Sigmoid colon (tissue), 4 donors: ENCODE results near the gene PRKCA.

Experiments used
- POLR2A ChIP-seq, 2 donors: fragments of 450-650 bp; IDR thresholded peaks; one replicate each; pipeline ENCODE4 v1.6.1; 2016; ENCODE audit warnings: antibody characterized with exemption in 2 of 2, mild to moderate bottlenecking in 2 of 2, moderate library complexity in 2 of 2
- POLR2AphosphoS5 ChIP-seq, 4 donors: sonication (generic); formaldehyde crosslinking; IDR thresholded peaks; one replicate each; pipeline ENCODE4 v1.6.1; 2017; ENCODE audit warnings: antibody characterized with exemption in 4 of 4
- TF ChIP-seq, protein P1 (sequence below), 4 experiments: fragments of 450-650 bp in 3 of 4; fragments of 200-600 bp in 1 of 4; IDR thresholded peaks; one replicate each; pipeline ENCODE4 v1.5.1; 2016 to 2019; ENCODE audit warnings: antibody characterized with exemption in 4 of 4, mild to moderate bottlenecking in 3 of 4, moderate library complexity in 2 of 4

- TF ChIP-seq POLR2AphosphoS5 (IDR thresholded peaks at IDR 0.05) (no peak), POLR2A (IDR thresholded peaks at IDR 0.05) (no peak)
- TF ChIP-seq, protein P1, sequence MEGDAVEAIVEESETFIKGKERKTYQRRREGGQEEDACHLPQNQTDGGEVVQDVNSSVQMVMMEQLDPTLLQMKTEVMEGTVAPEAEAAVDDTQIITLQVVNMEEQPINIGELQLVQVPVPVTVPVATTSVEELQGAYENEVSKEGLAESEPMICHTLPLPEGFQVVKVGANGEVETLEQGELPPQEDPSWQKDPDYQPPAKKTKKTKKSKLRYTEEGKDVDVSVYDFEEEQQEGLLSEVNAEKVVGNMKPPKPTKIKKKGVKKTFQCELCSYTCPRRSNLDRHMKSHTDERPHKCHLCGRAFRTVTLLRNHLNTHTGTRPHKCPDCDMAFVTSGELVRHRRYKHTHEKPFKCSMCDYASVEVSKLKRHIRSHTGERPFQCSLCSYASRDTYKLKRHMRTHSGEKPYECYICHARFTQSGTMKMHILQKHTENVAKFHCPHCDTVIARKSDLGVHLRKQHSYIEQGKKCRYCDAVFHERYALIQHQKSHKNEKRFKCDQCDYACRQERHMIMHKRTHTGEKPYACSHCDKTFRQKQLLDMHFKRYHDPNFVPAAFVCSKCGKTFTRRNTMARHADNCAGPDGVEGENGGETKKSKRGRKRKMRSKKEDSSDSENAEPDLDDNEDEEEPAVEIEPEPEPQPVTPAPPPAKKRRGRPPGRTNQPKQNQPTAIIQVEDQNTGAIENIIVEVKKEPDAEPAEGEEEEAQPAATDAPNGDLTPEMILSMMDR (IDR thresholded peaks at IDR 0.05) = no peak
Observed at GRCh38 chr17:66787914-66788313, 485.5 kb downstream of the PRKCA start.
